SU-DHL-6 (cell line): Measurements from ENCODE around the gene GPHN.

ENCODE experiments used
- H2AFZ ChIP-seq: fragments of 200-600 bp; sonication (generic); 2 replicates; pipeline ENCODE4 v1.6.1; 2014; ENCODE audit warnings: low read depth, mild to moderate bottlenecking, moderate library complexity, mixed read lengths, antibody characterized with exemption, low read length; ENCODE audit not compliant: severe bottlenecking
- H3F3A ChIP-seq: fragments of 200-600 bp; shearing (Covaris generic); 2 replicates; pipeline ENCODE4 v1.6.0; 2016; ENCODE audit warnings: antibody characterized with exemption, mild to moderate bottlenecking; ENCODE audit not compliant: insufficient read depth
- H3K27ac ChIP-seq: fragments of 200-600 bp; sonication (generic); 2 replicates; pipeline ENCODE4 v1.5.1; 2016; ENCODE audit warnings: low read depth, mild to moderate bottlenecking, low read length, moderate library complexity, mixed read lengths
- H3K27me3 ChIP-seq: fragments of 200-600 bp; sonication (generic), shearing (Covaris generic); 2 replicates; pipeline ENCODE4 v1.6.0; 2014; ENCODE audit warnings: mild to moderate bottlenecking, low read length
- H3K36me3 ChIP-seq: fragments of 200-600 bp; sonication (generic); 2 replicates; pipeline ENCODE4 v1.6.1; 2014; ENCODE audit warnings: mild to moderate bottlenecking, low read length, mixed read lengths
- H3K4me2 ChIP-seq: fragments of 300-600, 200-600 bp; shearing (Covaris generic), sonication (generic); 2 replicates; pipeline ENCODE4 v1.6.0; 2014; ENCODE audit warnings: low read length, low read depth, mild to moderate bottlenecking; ENCODE audit not compliant: poor library complexity, severe bottlenecking
- H3K4me3 ChIP-seq: fragments of 200-600 bp; sonication (generic); 2 replicates; pipeline ENCODE4 v1.5.1; 2014; ENCODE audit warnings: antibody characterized with exemption, low read length, mild to moderate bottlenecking, mixed read lengths; ENCODE audit not compliant: insufficient read depth, poor library complexity, severe bottlenecking
- H3K79me2 ChIP-seq: fragments of 200-600 bp; sonication (generic); 2 replicates; pipeline ENCODE4 v1.6.1; 2014; ENCODE audit warnings: mild to moderate bottlenecking, low read length, moderate library complexity; ENCODE audit not compliant: insufficient read depth
- H3K9ac ChIP-seq: fragments of 200-600 bp; sonication (generic); 2 replicates; pipeline ENCODE4 v1.7.0; 2014; ENCODE audit warnings: mild to moderate bottlenecking, low read length
- H3K9me2 ChIP-seq: fragments of 200-600 bp; sonication (generic); replicated peaks from 2 replicates; pipeline ENCODE4 v1.6.1; 2014; ENCODE audit warnings: low read length; ENCODE audit not compliant: insufficient read depth
- H3K9me3 ChIP-seq: fragments of 200-600 bp; sonication (generic); 2 replicates; pipeline ENCODE4 v1.6.1; 2014; ENCODE audit warnings: low read length, mixed read lengths; ENCODE audit not compliant: insufficient read depth
- H4K20me1 ChIP-seq: fragments of 200-600 bp; sonication (generic); 2 replicates; pipeline ENCODE4 v1.6.1; 2014; ENCODE audit warnings: low read depth, mild to moderate bottlenecking, antibody characterized with exemption, low read length, moderate library complexity, mixed read lengths
- EZH2phosphoT487 ChIP-seq: fragments of 200-600 bp; sonication (generic), shearing (Covaris generic); conservative IDR thresholded peaks from 2 replicates; pipeline ENCODE4 v1.6.1; 2018; ENCODE audit warnings: mild to moderate bottlenecking, antibody characterized with exemption, low read length, moderate library complexity, mixed read lengths
- TF ChIP-seq, protein P1 (sequence below): fragments of 200-600 bp; sonication (generic); IDR thresholded peaks from one replicate; pipeline ENCODE4 v1.5.1; 2017; ENCODE audit warnings: antibody characterized with exemption, mild to moderate bottlenecking, low read length, moderate library complexity; ENCODE audit not compliant: insufficient read depth, poor library complexity, severe bottlenecking

Gene GPHN

DNA sequence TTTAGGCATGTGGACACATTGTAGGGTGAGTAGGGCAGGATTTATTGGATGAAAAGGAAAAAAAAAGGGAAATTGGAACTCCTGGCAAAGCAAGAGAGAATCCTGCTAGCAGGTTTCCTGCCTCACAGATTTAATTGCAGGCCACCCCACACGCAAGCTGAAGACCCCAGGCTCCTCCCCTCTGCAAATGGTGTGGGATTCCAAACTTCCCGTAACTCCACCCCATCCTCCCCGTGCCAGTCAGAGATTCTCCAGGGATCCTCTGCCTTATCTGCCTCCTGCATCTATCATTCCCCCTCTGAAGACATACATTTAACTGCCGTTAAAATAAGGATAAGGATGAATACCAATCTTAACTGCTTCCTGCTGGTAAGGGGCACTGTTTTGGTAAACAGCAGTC lies 431.5 kb downstream of the GPHN start:
- Histone ChIP-seq H3K4me3 (no peak overlapping the region), H3F3A (no peaks in the 10 kb centered on the region), H3K36me3 (0 out of 2 replicates have a peak, but pooled peaks cover 2% of the 10 kb centered on the region), H3K9ac (no peak overlapping the region), H3K9me2 (no peaks in the 10 kb centered on the region), H4K20me1 (no peaks in the 10 kb centered on the region), H2AFZ (no peak overlapping the region), H3K27me3 (no peaks in the 10 kb centered on the region), H3K79me2 (no peaks in the 10 kb centered on the region), H3K9me3 (peaks cover 11% of the 10 kb centered on the region; the same call in 1 of the 2 replicates), H3K4me2 (no peak overlapping the region), H3K27ac (no peak overlapping the region)
- TF ChIP-seq, protein P1, sequence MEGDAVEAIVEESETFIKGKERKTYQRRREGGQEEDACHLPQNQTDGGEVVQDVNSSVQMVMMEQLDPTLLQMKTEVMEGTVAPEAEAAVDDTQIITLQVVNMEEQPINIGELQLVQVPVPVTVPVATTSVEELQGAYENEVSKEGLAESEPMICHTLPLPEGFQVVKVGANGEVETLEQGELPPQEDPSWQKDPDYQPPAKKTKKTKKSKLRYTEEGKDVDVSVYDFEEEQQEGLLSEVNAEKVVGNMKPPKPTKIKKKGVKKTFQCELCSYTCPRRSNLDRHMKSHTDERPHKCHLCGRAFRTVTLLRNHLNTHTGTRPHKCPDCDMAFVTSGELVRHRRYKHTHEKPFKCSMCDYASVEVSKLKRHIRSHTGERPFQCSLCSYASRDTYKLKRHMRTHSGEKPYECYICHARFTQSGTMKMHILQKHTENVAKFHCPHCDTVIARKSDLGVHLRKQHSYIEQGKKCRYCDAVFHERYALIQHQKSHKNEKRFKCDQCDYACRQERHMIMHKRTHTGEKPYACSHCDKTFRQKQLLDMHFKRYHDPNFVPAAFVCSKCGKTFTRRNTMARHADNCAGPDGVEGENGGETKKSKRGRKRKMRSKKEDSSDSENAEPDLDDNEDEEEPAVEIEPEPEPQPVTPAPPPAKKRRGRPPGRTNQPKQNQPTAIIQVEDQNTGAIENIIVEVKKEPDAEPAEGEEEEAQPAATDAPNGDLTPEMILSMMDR, result no peak
- no peak for TF ChIP-seq EZH2phosphoT487

DNA sequence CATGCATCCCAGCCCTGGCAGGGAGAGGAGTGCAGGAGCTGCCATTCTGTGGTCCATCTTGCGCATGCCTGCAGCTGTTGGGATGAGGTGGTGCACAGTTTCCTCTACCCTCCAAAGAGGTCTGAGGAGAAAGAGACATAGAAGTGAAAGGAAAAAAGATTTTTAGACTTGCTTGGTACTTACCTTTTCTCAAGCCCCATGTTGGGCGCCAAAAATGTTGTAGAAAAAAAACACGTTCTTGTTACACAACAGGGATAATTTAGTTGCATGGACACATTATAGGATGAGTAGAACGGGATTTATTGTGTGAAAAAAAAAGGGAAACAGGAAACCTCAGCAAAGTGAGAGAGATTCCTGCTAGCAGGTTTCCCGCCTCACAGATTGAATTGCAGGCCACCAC lies 436.9 kb downstream of the GPHN start:
- H3K27me3 ChIP-seq, result no peaks in the 10 kb centered on the region
- no peak overlapping the region for H3K27ac ChIP-seq
- no peak overlapping the region for H3K4me3 ChIP-seq
- H3K4me2 ChIP-seq, result no peak overlapping the region
- H3K79me2 ChIP-seq, result no peaks in the 10 kb centered on the region
- H3K9me3 ChIP-seq, result peaks cover 24% of the 10 kb centered on the region; the same call in 1 of the 2 replicates
- no peaks in the 10 kb centered on the region for H3K9me2 ChIP-seq
- H2AFZ ChIP-seq, result no peak overlapping the region
- no peak overlapping the region for H3K9ac ChIP-seq
- 0 out of 2 replicates have a peak, but pooled peaks cover 3% of the 10 kb centered on the region for H3K36me3 ChIP-seq
- H4K20me1 ChIP-seq, result no peaks in the 10 kb centered on the region
- TF ChIP-seq EZH2phosphoT487, result no peak
- TF ChIP-seq, protein P1, result no peak
- H3F3A ChIP-seq, result no peaks in the 10 kb centered on the region

DNA sequence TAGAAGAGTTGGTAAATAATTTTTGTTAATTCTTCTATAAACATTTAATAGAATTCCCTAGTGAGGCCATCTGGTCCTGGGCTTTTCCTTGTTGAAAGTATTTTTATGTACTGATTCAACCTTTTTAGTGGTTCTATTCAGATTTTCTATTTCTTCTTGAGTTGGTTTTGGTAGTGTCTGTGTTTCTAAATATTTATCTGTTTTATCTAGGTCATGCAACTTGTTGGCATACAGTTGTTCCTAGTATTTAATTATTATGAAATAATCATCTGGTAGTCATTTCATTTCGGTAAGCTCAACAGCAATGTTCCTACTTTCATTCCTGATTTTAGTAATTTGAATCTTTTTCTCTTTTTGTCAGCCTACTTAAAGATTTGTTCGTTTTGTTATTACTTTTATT lies 447.2 kb downstream of the GPHN start:
- no peaks in the 10 kb centered on the region for H3K79me2 ChIP-seq
- no peak overlapping the region for H2AFZ ChIP-seq
- no peak overlapping the region for H3K4me2 ChIP-seq
- H3K9me3 ChIP-seq, result 0 out of 2 replicates have a peak, but pooled peaks cover 7% of the 10 kb centered on the region
- H3K9me2 ChIP-seq, result no peaks in the 10 kb centered on the region
- H3K9ac ChIP-seq, result no peak overlapping the region
- H3K4me3 ChIP-seq, result no peak overlapping the region
- no peaks in the 10 kb centered on the region for H3F3A ChIP-seq
- no peaks in the 10 kb centered on the region for H4K20me1 ChIP-seq
- no peaks in the 10 kb centered on the region for H3K27me3 ChIP-seq
- TF ChIP-seq, protein P1, result no peak
- TF ChIP-seq EZH2phosphoT487, result no peak
- H3K36me3 ChIP-seq, result no peaks in the 10 kb centered on the region
- H3K27ac ChIP-seq, result no peak overlapping the region
